GM19035 (cell line): ENCODE results near the gene BCL11A.

Source experiments
- ATAC-seq: cut with Tn5 transposase; IDR thresholded peaks from one replicate; pipeline ENCODE4 v1.9.1; 2021; ENCODE audit not compliant: unreplicated experiment

The BCL11A gene

GRCh38 chr2:60412027-60412426 is 141.4 kb downstream of the BCL11A start:
- ATAC-seq: no peak

- ATAC-seq: no peak
Observed at GRCh38 chr2:60411295-60411694, 142.2 kb downstream of the BCL11A start.

DNA sequence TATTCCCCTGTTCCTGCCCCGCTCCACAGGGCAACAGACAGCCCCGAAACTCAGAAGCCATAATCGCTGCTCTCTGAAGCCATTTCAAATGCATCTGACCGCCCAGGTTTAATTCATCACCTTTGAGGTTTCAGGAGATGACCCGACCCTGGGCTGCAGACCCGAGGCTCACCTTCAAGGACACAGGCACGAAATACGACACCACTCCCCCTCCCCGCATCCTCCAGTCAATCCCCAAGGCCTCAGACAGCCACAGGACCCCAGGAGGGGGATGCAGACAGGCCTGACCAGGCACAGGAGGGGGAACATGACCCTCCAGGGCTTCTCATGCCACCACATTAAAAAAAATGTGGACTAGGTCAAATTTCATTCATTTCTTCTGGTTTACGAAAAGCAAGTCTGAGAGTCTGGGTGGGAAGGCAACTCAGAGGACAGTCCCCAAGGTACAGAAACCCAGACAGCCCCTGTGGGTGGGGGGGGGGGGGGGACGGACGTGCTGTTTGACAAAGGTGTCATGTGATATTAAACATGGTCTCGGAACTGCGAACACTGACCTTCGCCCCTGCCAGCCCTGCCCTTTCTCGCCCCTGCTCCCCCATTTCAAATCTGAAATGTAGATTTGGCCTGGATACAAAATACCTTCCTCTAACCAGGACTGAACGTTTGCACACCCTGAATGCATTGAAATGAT is 142.9 kb downstream of the BCL11A start:
- ATAC-seq: no peak

- ATAC-seq: no peak
Observed at GRCh38 chr2:60409531-60409871, 144.0 kb downstream of the BCL11A start.

- no peak for ATAC-seq
Observed at GRCh38 chr2:60408811-60409530, 144.5 kb downstream of the BCL11A start.

DNA sequence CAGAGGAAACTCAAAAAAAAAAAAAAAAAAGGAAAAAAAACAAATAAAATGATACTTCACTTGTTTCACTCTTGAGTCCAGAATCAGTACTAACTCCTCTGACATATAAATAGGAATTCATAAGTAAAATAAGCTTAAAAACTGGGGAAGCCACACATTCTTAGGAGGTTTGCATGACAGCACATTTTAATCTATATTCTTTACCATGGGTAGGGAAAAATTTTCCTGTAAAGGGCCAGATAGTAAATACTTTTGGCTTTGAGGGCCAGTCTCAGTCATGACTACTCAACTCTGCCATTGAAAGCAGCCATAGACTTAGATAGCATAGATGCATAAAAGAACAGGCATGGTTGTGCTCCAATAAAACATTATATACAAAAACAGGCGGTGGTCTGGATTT is 145.2 kb downstream of the BCL11A start:
- no peak for ATAC-seq

GRCh38 chr2:60407398-60407797 is 146.1 kb downstream of the BCL11A start:
- ATAC-seq: no peak

- no peak for ATAC-seq
Observed at GRCh38 chr2:60406192-60406591, 147.3 kb downstream of the BCL11A start.

- no peak for ATAC-seq
Observed at GRCh38 chr2:60405271-60405919, 148.1 kb downstream of the BCL11A start.
